Panc1 (cell line): ENCODE measurements around the gene FMNL3.

Source experiments
- POLR2AphosphoS5 ChIP-seq: IDR thresholded peaks from 2 replicates; pipeline ENCODE4 v1.6.1; 2012; ENCODE audit warnings: mild to moderate bottlenecking, low read depth, low read length, moderate library complexity
- SIN3A ChIP-seq: IDR thresholded peaks from 2 replicates; pipeline ENCODE4 v1.6.1; 2012; ENCODE audit warnings: low read depth, mild to moderate bottlenecking, low read length, moderate library complexity, borderline replicate concordance; ENCODE audit not compliant: insufficient read depth
- TF ChIP-seq, protein P1 (sequence below): fragments of 450-650 bp; IDR thresholded peaks from 2 replicates; pipeline ENCODE4 v1.5.1; 2017; ENCODE audit warnings: mild to moderate bottlenecking
- TF ChIP-seq, protein P2 (sequence below), 2 experiments: IDR thresholded peaks; 2 replicates each; pipeline ENCODE4 v1.6.1; 2011 to 2012; ENCODE audit warnings: low read depth in 2 of 2, control low read depth in 1 of 2, low read length in 1 of 2, mild to moderate bottlenecking in 1 of 2, moderate library complexity in 1 of 2; ENCODE audit not compliant: insufficient read depth in 1 of 2

DNA sequence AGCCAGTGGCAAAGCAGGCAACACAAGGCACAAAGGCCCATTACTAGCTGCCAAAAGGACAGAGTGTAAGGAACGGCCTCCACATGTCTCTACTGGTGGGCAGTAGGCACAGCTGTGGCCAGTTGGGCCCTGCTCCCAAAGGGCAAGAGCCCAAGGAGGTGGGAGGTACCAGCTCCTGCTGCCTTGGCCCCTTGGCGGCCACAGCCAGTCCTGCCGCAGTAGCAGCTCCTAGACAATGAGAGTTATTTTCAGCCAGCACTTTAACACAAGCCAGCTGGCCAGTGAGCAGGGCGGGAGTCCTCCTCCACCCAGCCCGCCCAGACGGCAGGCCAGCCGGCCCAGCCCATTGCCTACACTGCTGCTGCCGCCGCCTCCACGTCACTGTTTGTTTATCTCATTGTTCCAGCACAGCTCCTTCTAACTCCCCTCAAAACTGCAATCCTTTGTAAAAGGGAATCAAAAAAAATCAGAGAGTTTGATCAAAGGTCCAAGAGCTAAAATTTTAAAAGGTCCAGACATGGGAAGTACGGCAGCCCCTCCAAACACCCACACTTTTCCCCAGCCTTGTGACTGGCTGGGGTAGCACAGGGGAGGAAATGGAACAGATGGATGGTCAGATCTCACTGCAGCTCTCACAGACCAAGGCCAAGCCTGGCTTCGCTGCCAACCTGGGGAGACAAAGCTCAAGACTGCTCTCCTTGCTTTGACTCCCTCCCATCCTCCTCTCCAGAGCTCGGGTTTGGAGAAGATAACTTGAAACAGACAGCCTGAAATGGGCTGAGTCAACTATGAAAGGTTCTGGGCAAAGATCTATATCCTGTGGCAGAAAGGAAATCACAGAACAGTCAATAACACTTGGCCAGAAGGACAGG lies 33.5 kb downstream of the FMNL3 start:
- TF ChIP-seq, protein P1, sequence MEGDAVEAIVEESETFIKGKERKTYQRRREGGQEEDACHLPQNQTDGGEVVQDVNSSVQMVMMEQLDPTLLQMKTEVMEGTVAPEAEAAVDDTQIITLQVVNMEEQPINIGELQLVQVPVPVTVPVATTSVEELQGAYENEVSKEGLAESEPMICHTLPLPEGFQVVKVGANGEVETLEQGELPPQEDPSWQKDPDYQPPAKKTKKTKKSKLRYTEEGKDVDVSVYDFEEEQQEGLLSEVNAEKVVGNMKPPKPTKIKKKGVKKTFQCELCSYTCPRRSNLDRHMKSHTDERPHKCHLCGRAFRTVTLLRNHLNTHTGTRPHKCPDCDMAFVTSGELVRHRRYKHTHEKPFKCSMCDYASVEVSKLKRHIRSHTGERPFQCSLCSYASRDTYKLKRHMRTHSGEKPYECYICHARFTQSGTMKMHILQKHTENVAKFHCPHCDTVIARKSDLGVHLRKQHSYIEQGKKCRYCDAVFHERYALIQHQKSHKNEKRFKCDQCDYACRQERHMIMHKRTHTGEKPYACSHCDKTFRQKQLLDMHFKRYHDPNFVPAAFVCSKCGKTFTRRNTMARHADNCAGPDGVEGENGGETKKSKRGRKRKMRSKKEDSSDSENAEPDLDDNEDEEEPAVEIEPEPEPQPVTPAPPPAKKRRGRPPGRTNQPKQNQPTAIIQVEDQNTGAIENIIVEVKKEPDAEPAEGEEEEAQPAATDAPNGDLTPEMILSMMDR, result no peak
- TF ChIP-seq POLR2AphosphoS5, result no peak
- TF ChIP-seq, protein P2, sequence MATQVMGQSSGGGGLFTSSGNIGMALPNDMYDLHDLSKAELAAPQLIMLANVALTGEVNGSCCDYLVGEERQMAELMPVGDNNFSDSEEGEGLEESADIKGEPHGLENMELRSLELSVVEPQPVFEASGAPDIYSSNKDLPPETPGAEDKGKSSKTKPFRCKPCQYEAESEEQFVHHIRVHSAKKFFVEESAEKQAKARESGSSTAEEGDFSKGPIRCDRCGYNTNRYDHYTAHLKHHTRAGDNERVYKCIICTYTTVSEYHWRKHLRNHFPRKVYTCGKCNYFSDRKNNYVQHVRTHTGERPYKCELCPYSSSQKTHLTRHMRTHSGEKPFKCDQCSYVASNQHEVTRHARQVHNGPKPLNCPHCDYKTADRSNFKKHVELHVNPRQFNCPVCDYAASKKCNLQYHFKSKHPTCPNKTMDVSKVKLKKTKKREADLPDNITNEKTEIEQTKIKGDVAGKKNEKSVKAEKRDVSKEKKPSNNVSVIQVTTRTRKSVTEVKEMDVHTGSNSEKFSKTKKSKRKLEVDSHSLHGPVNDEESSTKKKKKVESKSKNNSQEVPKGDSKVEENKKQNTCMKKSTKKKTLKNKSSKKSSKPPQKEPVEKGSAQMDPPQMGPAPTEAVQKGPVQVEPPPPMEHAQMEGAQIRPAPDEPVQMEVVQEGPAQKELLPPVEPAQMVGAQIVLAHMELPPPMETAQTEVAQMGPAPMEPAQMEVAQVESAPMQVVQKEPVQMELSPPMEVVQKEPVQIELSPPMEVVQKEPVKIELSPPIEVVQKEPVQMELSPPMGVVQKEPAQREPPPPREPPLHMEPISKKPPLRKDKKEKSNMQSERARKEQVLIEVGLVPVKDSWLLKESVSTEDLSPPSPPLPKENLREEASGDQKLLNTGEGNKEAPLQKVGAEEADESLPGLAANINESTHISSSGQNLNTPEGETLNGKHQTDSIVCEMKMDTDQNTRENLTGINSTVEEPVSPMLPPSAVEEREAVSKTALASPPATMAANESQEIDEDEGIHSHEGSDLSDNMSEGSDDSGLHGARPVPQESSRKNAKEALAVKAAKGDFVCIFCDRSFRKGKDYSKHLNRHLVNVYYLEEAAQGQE (IDR thresholded peaks at IDR 0.05; ENCODE audit: insufficient read depth in 1 of 2, low read depth in 2 of 2, low read length in 1 of 2), result no peak
- no peak for TF ChIP-seq SIN3A
